Suprapubic skin (tissue), 4 donors: Measurements from ENCODE around the gene PNCK. TPM values are rescaled to one million over a fixed set of nuclear protein-coding genes. Genes with fewer than 3 reads are reported as not detected.

Experiments
- DNase-seq, 2 donors: peaks; one replicate each; pipeline ENCODE4 v3.0.0-alpha.2; 2019; ENCODE audit warnings: low spot score in 2 of 2
- H3K27ac ChIP-seq: fragments of 200-600 bp; sonication (generic); one replicate; pipeline ENCODE4 v1.5.1; 2019
- H3K27me3 ChIP-seq: fragments of 200-600 bp; sonication (generic); one replicate; pipeline ENCODE4 v1.5.1; 2019
- H3K36me3 ChIP-seq: fragments of 200-600 bp; sonication (generic); one replicate; pipeline ENCODE4 v1.5.1; 2019
- H3K4me1 ChIP-seq: fragments of 200-600 bp; sonication (generic); one replicate; pipeline ENCODE4 v1.5.1; 2019
- H3K4me3 ChIP-seq: fragments of 200-600 bp; sonication (generic); one replicate; pipeline ENCODE4 v1.5.1; 2019; ENCODE audit warnings: mild to moderate bottlenecking
- H3K9me3 ChIP-seq: fragments of 200-600 bp; sonication (generic); one replicate; pipeline ENCODE4 v1.5.1; 2019
- EP300 ChIP-seq: sonication (generic); formaldehyde crosslinking; IDR thresholded peaks from one replicate; pipeline ENCODE4 v1.6.1; 2017; ENCODE audit warnings: antibody characterized with exemption
- POLR2A ChIP-seq, 2 donors: fragments of 450-650 bp; IDR thresholded peaks; one replicate each; pipeline ENCODE4 v1.6.1; 2017; ENCODE audit warnings: antibody characterized with exemption in 2 of 2, mild to moderate bottlenecking in 2 of 2, moderate library complexity in 2 of 2
- POLR2AphosphoS5 ChIP-seq, 3 donors: sonication (generic); formaldehyde crosslinking; IDR thresholded peaks; one replicate each; pipeline ENCODE4 v1.6.1; 2017; ENCODE audit warnings: antibody characterized with exemption in 3 of 3
- WGBS: methylation state at CpG from one replicate; pipeline ENCODE4 v1.1.5; 2018; 5-methylcytosine and 5-hydroxymethylcytosine counted together
- total RNA-seq, 4 donors: library from RNA; depleted of rRNA; stranded (reverse); fragments of >200 nt; gene quantifications; one replicate each; pipeline ENCODE4 v1.1.0, GENCODE V29; 2016
- TF ChIP-seq, protein P1 (sequence below), 2 donors: fragments of 200-600 bp in 1 of 2; fragments of 450-650 bp in 1 of 2; sonication (generic) in 1 of 2; IDR thresholded peaks; one replicate each; pipeline ENCODE4 v1.5.1; 2016 to 2019; ENCODE audit warnings: antibody characterized with exemption in 2 of 2, mild to moderate bottlenecking in 1 of 2, moderate library complexity in 1 of 2

The PNCK gene
- total RNA-seq, 4 donors from 2014 or later = 1.2 to 1.8 (median 1.4) TPM

DNA sequence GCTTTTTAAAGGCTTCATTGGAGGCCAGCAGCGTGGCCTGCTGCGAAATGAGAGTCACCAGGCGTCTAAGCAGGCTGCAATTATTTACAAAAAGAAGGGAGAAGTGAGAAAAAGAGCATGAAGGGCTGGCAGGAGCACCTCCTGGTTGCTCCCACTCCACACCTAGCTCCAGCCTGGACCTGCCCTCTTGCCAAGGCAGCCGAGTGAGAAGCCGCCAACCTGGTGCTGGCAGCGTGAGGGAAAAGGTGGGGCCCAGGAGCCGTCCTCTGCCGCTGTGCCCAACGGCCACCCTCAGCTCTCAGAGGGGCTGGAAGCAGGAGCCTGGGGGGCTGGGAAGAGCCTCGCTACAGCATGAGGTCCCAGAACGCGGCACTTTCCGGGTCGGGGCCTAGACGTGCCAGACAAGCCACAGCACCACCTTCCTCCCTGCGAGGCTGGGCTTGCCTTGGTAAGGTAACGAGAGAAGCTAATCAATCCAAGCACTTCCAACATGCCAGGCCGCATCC, 30.5 kb upstream of the PNCK start:
- peak overlapping the region; percentile 14 for H3K27ac ChIP-seq
- TF ChIP-seq POLR2AphosphoS5 (IDR thresholded peaks at IDR 0.05) (no peak), POLR2A (IDR thresholded peaks at IDR 0.05) (no peak), EP300 (no peak)
- TF ChIP-seq, protein P1, sequence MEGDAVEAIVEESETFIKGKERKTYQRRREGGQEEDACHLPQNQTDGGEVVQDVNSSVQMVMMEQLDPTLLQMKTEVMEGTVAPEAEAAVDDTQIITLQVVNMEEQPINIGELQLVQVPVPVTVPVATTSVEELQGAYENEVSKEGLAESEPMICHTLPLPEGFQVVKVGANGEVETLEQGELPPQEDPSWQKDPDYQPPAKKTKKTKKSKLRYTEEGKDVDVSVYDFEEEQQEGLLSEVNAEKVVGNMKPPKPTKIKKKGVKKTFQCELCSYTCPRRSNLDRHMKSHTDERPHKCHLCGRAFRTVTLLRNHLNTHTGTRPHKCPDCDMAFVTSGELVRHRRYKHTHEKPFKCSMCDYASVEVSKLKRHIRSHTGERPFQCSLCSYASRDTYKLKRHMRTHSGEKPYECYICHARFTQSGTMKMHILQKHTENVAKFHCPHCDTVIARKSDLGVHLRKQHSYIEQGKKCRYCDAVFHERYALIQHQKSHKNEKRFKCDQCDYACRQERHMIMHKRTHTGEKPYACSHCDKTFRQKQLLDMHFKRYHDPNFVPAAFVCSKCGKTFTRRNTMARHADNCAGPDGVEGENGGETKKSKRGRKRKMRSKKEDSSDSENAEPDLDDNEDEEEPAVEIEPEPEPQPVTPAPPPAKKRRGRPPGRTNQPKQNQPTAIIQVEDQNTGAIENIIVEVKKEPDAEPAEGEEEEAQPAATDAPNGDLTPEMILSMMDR (IDR thresholded peaks at IDR 0.05) = no peak
- peaks cover 48% of the 10 kb centered on the region for H3K4me1 ChIP-seq
- H3K27me3 ChIP-seq = no peaks in the 10 kb centered on the region
- 69% methylated on average over 18 of the region's 18 CpGs for WGBS
- H3K36me3 ChIP-seq = peaks cover 9% of the 10 kb centered on the region
- DNase-seq = no peak
- H3K9me3 ChIP-seq = no peaks in the 10 kb centered on the region
- H3K4me3 ChIP-seq = no peak overlapping the region

- 93% methylated on average over 9 of the region's 16 CpGs for WGBS
- Histone ChIP-seq H3K4me1 (peaks cover 41% of the 10 kb centered on the region), H3K9me3 (no peaks in the 10 kb centered on the region), H3K4me3 (no peak overlapping the region), H3K27me3 (no peaks in the 10 kb centered on the region), H3K27ac (no peak overlapping the region), H3K36me3 (peaks cover 9% of the 10 kb centered on the region)
- TF ChIP-seq POLR2AphosphoS5 (IDR thresholded peaks at IDR 0.05) (no peak), POLR2A (IDR thresholded peaks at IDR 0.05) (no peak), EP300 (no peak)
- TF ChIP-seq, protein P1 (IDR thresholded peaks at IDR 0.05) = no peak
- no peak for DNase-seq
Observed at GRCh38 chrX:153703036-153703370, 29.4 kb upstream of the PNCK start.

- Histone ChIP-seq H3K4me1 (peaks cover 38% of the 10 kb centered on the region), H3K27ac (no peak overlapping the region), H3K27me3 (no peaks in the 10 kb centered on the region), H3K4me3 (no peak overlapping the region), H3K36me3 (peaks cover 9% of the 10 kb centered on the region), H3K9me3 (no peaks in the 10 kb centered on the region)
- WGBS = 50% methylated on average over 18 of the region's 23 CpGs
- no peak for DNase-seq
- TF ChIP-seq POLR2AphosphoS5 (IDR thresholded peaks at IDR 0.05) = no peak
- TF ChIP-seq, protein P1 (IDR thresholded peaks at IDR 0.05) = no peak
- TF ChIP-seq POLR2A (IDR thresholded peaks at IDR 0.05) = no peak
- no peak for TF ChIP-seq EP300
Observed at GRCh38 chrX:153702336-153703035, 28.9 kb upstream of the PNCK start.

GRCh38 chrX:153701706-153702105, 28.1 kb upstream of the PNCK start:
- Histone ChIP-seq H3K27ac (no peak overlapping the region), H3K36me3 (peaks cover 10% of the 10 kb centered on the region), H3K9me3 (no peaks in the 10 kb centered on the region), H3K4me1 (peaks cover 35% of the 10 kb centered on the region), H3K27me3 (no peaks in the 10 kb centered on the region), H3K4me3 (no peak overlapping the region)
- 86% methylated on average over 5 of the region's 12 CpGs for WGBS
- DNase-seq = no peak
- TF ChIP-seq POLR2A (IDR thresholded peaks at IDR 0.05) (no peak), POLR2AphosphoS5 (IDR thresholded peaks at IDR 0.05) (no peak), EP300 (no peak)
- TF ChIP-seq, protein P1 (IDR thresholded peaks at IDR 0.05) = no peak

DNA sequence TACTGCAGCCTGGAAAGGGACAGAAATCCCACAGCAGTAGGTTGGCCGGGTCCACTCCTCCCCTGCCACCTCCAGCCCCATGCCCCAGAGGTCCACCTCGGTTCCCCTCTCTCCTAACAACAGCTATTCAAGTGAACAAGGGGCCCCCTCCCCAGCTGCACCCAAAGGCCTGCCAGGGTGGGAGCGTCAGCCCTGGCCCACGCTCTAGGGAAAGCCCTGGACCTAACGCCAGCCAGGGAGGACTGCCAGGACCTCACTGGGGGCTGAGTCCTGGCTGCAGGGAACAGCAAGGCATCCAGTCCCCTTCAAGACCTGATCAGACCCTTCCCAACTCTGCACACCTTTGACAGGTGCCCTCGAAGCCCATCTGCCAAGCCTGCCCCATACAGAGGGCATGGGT, 27.4 kb upstream of the PNCK start:
- WGBS = 71% methylated on average over 2 of the region's 6 CpGs

More for the DNA sequence above, 27.4 kb upstream of the PNCK start:
- TF ChIP-seq, protein P1 (IDR thresholded peaks at IDR 0.05) = no peak
- TF ChIP-seq EP300 = no peak
- TF ChIP-seq POLR2A (IDR thresholded peaks at IDR 0.05) = no peak
- TF ChIP-seq POLR2AphosphoS5 (IDR thresholded peaks at IDR 0.05) = no peak
- no peaks in the 10 kb centered on the region for H3K9me3 ChIP-seq
- peaks cover 12% of the 10 kb centered on the region for H3K36me3 ChIP-seq
- DNase-seq = no peak
- no peaks in the 10 kb centered on the region for H3K27me3 ChIP-seq
- peak overlapping the region; percentile 60 for H3K27ac ChIP-seq
- H3K4me1 ChIP-seq = peaks cover 35% of the 10 kb centered on the region
- H3K4me3 ChIP-seq = no peak overlapping the region
